DLD1 (cell line): ENCODE results near the gene MPDZ.

Experiments
- in situ Hi-C: cut with HindIII; loops from 2 replicates; pipeline ENCODE4 v1.10.0; 2017; ENCODE audit warnings: low sequenced_read_pairs

The MPDZ gene

GRCh38 chr9:13140843-13141592, 138.5 kb downstream of the MPDZ start:
- in situ Hi-C loops: no loop called here

GRCh38 chr9:13139641-13140171, 139.8 kb downstream of the MPDZ start:
- in situ Hi-C loops: no loop called here

GRCh38 chr9:13137426-13137825, 142.1 kb downstream of the MPDZ start:
- in situ Hi-C loops: no loop called here

- in situ Hi-C loops: no loop called here
Measured at GRCh38 chr9:13131991-13132390, 147.5 kb downstream of the MPDZ start.

- in situ Hi-C loops: no loop called here
Measured at GRCh38 chr9:13131416-13131815, 148.1 kb downstream of the MPDZ start.

- in situ Hi-C loops: no loop called here
Measured at GRCh38 chr9:13128266-13128860, 151.1 kb downstream of the MPDZ start.

GRCh38 chr9:13127131-13127530, 152.4 kb downstream of the MPDZ start:
- in situ Hi-C loops: no loop called here

GRCh38 chr9:13125261-13125660, 154.2 kb downstream of the MPDZ start:
- in situ Hi-C loops: no loop called here

GRCh38 chr9:13122756-13123369, 156.6 kb downstream of the MPDZ start:
- in situ Hi-C loops: no loop called here

GRCh38 chr9:13118313-13118712, 161.2 kb downstream of the MPDZ start:
- in situ Hi-C loops: no loop called here

- in situ Hi-C loops: no loop called here
Measured at GRCh38 chr9:13116292-13116691, 163.2 kb downstream of the MPDZ start.

GRCh38 chr9:13113751-13114150, 165.7 kb downstream of the MPDZ start:
- in situ Hi-C loops: no loop called here

GRCh38 chr9:13113216-13113615, 166.3 kb downstream of the MPDZ start:
- in situ Hi-C loops: no loop called here

- in situ Hi-C loops: no loop called here
Measured at GRCh38 chr9:13111778-13112177, 167.7 kb downstream of the MPDZ start.

- in situ Hi-C loops: no loop called here
Measured at GRCh38 chr9:13110766-13111417, 168.6 kb downstream of the MPDZ start.

- in situ Hi-C loops: no loop called here
Measured at GRCh38 chr9:13109781-13110180, 169.7 kb downstream of the MPDZ start.

- in situ Hi-C loops: no loop called here
Measured at GRCh38 chr9:13107008-13107407, 172.5 kb downstream of the MPDZ start.

- in situ Hi-C loops: no loop called here
Measured at GRCh38 chr9:13100914-13101572, 178.4 kb downstream of the MPDZ start.

- in situ Hi-C loops: no loop called here
Measured at GRCh38 chr9:13095056-13095455, 184.4 kb downstream of the MPDZ start.

- in situ Hi-C loops: no loop called here
Measured at GRCh38 chr9:13090628-13091027, 188.9 kb downstream of the MPDZ start.

GRCh38 chr9:13089666-13090065, 189.8 kb downstream of the MPDZ start:
- in situ Hi-C loops: loop anchor here (10.0 kb wide), 1 partner anchor 375 kb away; no protein-coding TSS in a partner anchor
